ENCODE measurements around the gene SREBF1.

- TF ChIP-seq CTCF (IDR thresholded peaks at IDR 0.05) (no peak), POLR2A (IDR thresholded peaks at IDR 0.05) (no peak)
Measured at GRCh38 chr17:17795946-17796786, 40.6 kb downstream of the SREBF1 start.
